Measurements from ENCODE around the gene MFNG.

The MFNG gene

DNA sequence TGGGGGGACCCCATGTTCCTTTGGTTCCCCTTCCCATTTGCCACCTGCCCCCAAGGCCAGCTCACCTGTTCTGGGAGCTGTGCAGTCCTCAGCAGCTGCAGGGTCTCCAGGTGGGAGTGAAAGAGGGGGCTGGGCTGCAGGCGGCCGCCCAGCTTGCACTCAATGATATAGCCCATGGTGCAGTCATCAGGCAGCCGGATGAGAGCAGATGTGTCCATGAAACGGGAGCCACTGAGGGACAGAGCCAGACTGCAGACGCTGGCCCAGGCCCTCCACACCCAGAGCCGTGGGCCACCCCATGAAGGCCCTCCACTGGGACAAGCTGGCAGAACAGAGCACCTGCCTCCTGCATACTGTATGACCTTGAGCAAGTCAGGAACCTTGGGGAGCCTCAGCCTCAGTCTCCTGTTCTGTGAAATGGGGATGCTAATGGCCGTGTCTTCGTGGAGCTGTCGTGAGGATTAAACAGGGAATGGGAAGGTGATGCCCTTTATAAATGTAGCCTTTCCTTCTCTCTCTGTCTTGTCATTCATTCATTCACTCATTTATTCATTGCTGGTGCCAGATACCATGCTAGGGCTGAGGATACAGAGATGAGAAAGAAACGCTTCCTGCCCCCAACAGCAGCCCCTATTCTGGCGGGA is 11.6 kb downstream of the MFNG start:
- Histone ChIP-seq H3K36me3 (ENCODE audit: control insufficient read depth, insufficient read depth, low read length) (no peaks in the 10 kb centered on the region), H3K9me3 (ENCODE audit: control insufficient read depth, low read length) (no peaks in the 10 kb centered on the region), H3K27me3 (ENCODE audit: control insufficient read depth, insufficient read depth, low read length) (no peaks in the 10 kb centered on the region), H3K9ac (no peak overlapping the region), H3K4me1 (no peaks in the 10 kb centered on the region), H3K4me3 (ENCODE audit: low read depth, low read length) (no peak overlapping the region), H2AFZ (no peak overlapping the region), H3K4me2 (ENCODE audit: low read length) (no peak overlapping the region), H3K79me2 (no peaks in the 10 kb centered on the region), H3K27ac (no peak overlapping the region)
- TF ChIP-seq CTCF (IDR thresholded peaks at IDR 0.05): no peak

- no peaks in the 10 kb centered on the region for H3K36me3 ChIP-seq (ENCODE audit: control insufficient read depth, insufficient read depth, low read length)
- no peak overlapping the region for H3K9ac ChIP-seq
- no peak overlapping the region for H3K4me3 ChIP-seq (ENCODE audit: low read depth, low read length)
- TF ChIP-seq CTCF (IDR thresholded peaks at IDR 0.05): no peak
- H3K4me2 ChIP-seq (ENCODE audit: low read length): no peak overlapping the region
- no peak overlapping the region for H2AFZ ChIP-seq
- H3K9me3 ChIP-seq (ENCODE audit: control insufficient read depth, low read length): no peaks in the 10 kb centered on the region
- no peaks in the 10 kb centered on the region for H3K79me2 ChIP-seq
- no peak overlapping the region for H3K27ac ChIP-seq
- H3K27me3 ChIP-seq (ENCODE audit: control insufficient read depth, insufficient read depth, low read length): no peaks in the 10 kb centered on the region
- no peaks in the 10 kb centered on the region for H3K4me1 ChIP-seq
Observed at GRCh38 chr22:37473437-37473946, 12.7 kb downstream of the MFNG start.

GRCh38 chr22:37472418-37473006 is 13.7 kb downstream of the MFNG start:
- Histone ChIP-seq H3K4me3 (ENCODE audit: low read depth, low read length) (no peak overlapping the region), H3K9me3 (ENCODE audit: control insufficient read depth, low read length) (no peaks in the 10 kb centered on the region), H3K27me3 (ENCODE audit: control insufficient read depth, insufficient read depth, low read length) (no peaks in the 10 kb centered on the region), H3K36me3 (ENCODE audit: control insufficient read depth, insufficient read depth, low read length) (no peaks in the 10 kb centered on the region), H3K79me2 (no peaks in the 10 kb centered on the region), H2AFZ (no peak overlapping the region), H3K4me2 (ENCODE audit: low read length) (no peak overlapping the region), H3K4me1 (no peaks in the 10 kb centered on the region), H3K9ac (no peak overlapping the region), H3K27ac (no peak overlapping the region)
- peak; percentile 12 for TF ChIP-seq CTCF (IDR thresholded peaks at IDR 0.05)

DNA sequence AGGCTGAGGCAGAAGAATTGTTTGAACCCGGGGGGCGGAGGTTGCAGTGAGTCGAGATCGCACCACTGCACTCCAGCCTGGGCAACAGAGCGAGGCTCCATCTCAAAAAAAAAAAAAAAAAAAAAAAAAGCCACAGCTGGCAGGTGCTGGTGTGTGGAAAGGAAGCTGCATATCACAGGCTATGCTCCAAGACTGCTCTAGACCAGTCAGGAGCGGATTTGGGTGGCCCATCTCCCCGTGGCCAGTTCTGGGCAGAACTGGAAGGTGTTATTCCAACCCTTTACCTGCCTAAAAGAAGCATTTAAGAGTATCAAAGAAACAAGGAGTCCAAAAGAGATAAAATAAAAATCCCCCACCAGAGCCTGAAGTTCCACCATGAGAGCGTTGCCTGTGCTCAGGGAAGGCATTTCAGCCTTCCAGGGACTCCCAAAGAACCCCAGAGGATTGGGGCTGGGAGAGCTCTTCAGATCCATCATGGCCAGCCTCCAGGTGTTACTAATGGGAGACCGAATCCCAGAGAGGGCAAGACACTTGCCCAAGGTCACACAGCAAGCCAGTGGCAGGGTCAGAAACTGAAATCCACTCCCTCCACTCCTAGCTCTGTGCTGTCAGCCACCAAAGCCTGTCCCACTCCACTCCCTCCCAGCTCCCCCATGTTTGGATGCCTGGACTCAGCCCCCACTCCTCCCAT is 14.3 kb downstream of the MFNG start:
- Histone ChIP-seq H3K27me3 (ENCODE audit: control insufficient read depth, insufficient read depth, low read length) (no peaks in the 10 kb centered on the region), H2AFZ (no peak overlapping the region), H3K79me2 (no peaks in the 10 kb centered on the region), H3K4me3 (ENCODE audit: low read depth, low read length) (no peak overlapping the region), H3K27ac (no peak overlapping the region), H3K36me3 (ENCODE audit: control insufficient read depth, insufficient read depth, low read length) (no peaks in the 10 kb centered on the region), H3K9ac (no peak overlapping the region), H3K4me2 (ENCODE audit: low read length) (no peak overlapping the region), H3K4me1 (no peaks in the 10 kb centered on the region), H3K9me3 (ENCODE audit: control insufficient read depth, low read length) (no peaks in the 10 kb centered on the region)
- no peak for TF ChIP-seq CTCF (IDR thresholded peaks at IDR 0.05)

All from parathyroid adenoma (tissue), 2 donors.